ENCODE results near the gene FLRT1. TPM values are rescaled to one million over a fixed set of nuclear protein-coding genes. Genes with fewer than 3 reads are reported as not detected.

FLRT1 gene
- polyA plus RNA-seq, 1 experiment = 0.17 TPM

DNA sequence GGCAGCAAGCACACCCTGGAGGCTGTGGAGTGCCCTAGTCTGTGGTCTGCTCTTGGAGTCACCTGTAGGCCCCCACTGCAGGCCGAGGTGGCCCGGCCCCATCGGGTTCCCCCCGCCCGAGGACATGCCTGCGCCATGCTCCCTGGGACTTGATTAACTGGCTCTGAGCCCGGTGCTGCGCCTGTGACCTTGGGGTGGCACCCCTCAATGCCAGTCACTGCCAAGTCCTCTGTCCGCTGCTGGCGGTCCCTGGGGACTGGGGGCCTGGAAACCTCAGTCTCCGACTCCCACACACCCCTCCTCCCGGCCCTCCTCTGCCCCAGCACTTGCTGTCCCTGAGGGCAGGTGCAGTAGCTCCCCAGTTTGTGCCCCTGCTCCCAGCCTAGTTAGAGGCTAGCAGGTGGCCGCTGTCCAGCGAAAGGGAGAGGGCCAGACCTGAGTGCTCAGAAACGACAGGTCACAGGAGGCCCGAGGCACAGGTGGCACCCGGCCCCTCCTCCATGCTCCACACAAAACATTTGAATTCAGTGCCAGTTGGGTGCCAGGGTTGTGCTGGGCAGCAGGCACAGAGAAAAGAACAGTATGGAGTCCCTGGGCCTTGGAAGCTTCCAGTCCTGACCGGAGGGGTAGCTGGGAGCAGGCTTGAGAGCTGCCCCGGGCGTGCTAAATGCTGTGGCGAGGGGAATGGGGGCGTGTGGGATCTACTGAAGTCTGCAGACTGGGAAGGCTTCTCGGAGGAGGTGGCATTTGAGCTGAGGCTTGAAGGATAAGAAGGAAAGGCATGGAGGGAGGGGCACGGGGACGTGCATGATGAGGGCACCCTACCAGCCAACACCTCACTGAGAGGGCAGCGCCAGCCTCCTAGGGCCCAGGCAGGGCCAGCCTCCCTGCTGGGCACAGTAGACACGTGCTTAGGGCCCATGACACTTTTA, 16.4 kb upstream of the FLRT1 start:
- no peak for TF ChIP-seq CTCF (IDR thresholded peaks at IDR 0.05; ENCODE audit: low read depth, low read length)
- ChIA-PET CTCF (no interaction called here), POLR2A (no interaction called here)
- no peak for DNase-seq (ENCODE audit: low read depth, low spot score)
- peaks cover 21% of the 10 kb centered on the region for H3K27me3 ChIP-seq (ENCODE audit: control insufficient read depth, insufficient read depth, low read length)
- no peaks in the 10 kb centered on the region; the same call in 1 of the 2 replicates for H3K9me3 ChIP-seq (ENCODE audit: control insufficient read depth, insufficient read depth, low read length)
- H3K4me3 ChIP-seq (ENCODE audit: low read depth, low read length) = no peak overlapping the region
- no peak overlapping the region for H3K27ac ChIP-seq (ENCODE audit: low read depth, low read length)

DNA sequence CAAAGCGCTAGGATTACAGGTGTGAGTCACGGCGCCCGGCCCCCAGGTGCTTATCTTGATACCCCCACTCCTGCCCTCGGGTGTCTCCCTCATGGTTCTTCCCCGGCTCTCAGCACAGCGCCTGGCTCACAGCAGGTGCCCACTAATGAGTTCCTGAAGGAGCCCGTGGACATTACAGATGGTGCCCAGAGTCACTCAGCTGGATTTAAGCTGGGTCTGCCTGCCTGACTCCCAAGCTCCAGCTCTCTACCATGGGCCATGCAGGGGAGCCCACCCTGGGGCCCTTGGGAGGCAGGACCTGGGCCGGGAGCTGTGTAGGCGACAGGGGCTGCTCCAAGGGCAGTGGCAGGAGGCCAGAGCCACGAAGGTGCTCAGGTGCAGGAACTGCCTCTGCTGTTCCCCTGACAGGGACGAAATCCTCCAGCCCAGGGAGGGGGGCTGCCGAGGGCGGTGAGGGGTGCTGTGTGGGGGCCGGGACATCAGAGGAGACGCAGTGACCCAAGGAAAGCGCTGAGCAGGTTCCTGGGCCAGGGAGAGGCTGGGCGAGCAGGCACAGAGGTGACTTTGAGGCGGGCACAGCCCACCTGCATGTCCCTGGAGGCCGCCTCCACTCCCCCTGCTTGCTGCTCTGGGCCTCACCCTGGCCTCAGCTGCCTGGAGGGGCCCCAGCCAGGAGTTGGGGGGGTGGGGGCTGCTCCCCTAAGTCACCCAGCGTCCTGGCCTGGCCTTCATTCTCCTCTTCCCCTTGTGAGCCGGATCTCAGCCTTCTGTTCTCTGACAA, 14.6 kb upstream of the FLRT1 start:
- Histone ChIP-seq H3K9me3 (ENCODE audit: control insufficient read depth, insufficient read depth, low read length) (no peaks in the 10 kb centered on the region; the same call in 1 of the 2 replicates), H3K27ac (ENCODE audit: low read depth, low read length) (no peak overlapping the region), H3K4me3 (ENCODE audit: low read depth, low read length) (no peak overlapping the region), H3K27me3 (ENCODE audit: control insufficient read depth, insufficient read depth, low read length) (peaks cover 21% of the 10 kb centered on the region)
- CTCF ChIA-PET = no interaction called here
- POLR2A ChIA-PET = no interaction called here
- no peak for TF ChIP-seq CTCF (IDR thresholded peaks at IDR 0.05; ENCODE audit: low read depth, low read length)
- no peak for DNase-seq (ENCODE audit: low read depth, low spot score)

- no peak for TF ChIP-seq CTCF (IDR thresholded peaks at IDR 0.05; ENCODE audit: low read depth, low read length)
- Histone ChIP-seq H3K27ac (ENCODE audit: low read depth, low read length) (no peak overlapping the region), H3K27me3 (ENCODE audit: control insufficient read depth, insufficient read depth, low read length) (peaks cover 21% of the 10 kb centered on the region), H3K4me3 (ENCODE audit: low read depth, low read length) (no peak overlapping the region), H3K9me3 (ENCODE audit: control insufficient read depth, insufficient read depth, low read length) (no peaks in the 10 kb centered on the region; the same call in 1 of the 2 replicates)
- no peak for DNase-seq (ENCODE audit: low read depth, low spot score)
- ChIA-PET POLR2A (no interaction called here), CTCF (no interaction called here)
Measured at GRCh38 chr11:64021757-64022093, 14.0 kb upstream of the FLRT1 start.

DNA sequence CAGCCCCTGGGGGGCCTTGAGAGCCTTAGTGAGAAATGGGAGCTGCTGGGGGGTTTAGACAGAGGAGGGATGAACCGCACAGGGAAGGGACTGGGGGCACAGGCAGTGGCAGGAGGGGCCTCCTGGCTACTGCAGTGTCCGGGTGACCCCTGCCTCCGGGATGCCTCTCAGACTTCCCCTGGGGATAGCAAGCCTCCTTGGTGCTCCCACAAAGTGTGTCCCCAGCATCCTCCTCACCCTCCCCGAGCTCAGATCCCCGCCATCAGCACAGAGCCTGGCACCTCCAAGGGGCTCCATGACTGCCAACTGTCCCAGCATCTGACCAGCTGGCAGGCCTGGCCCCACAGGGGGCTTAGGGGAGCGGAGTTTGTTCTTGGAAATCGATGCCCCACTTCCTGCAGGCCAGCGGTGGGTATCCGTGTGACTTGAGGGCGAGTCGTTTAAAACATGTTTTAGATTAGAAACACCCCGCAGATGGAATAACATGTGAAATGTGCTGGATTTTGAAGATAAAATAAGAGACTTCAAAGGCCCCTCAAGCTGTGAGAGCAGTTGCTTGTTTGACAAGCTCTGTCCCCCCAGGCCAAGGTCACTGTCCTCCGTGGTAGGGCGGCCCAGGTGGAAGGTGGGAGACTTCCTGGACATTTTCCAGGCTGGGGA, 13.5 kb upstream of the FLRT1 start:
- Histone ChIP-seq H3K27me3 (ENCODE audit: control insufficient read depth, insufficient read depth, low read length) (peaks cover 25% of the 10 kb centered on the region), H3K27ac (ENCODE audit: low read depth, low read length) (peak overlapping the region; percentile 11), H3K4me3 (ENCODE audit: low read depth, low read length) (no peak overlapping the region), H3K9me3 (ENCODE audit: control insufficient read depth, insufficient read depth, low read length) (no peaks in the 10 kb centered on the region; the same call in 1 of the 2 replicates)
- no peak for DNase-seq (ENCODE audit: low read depth, low spot score)
- ChIA-PET POLR2A (interaction anchor here (0.6 kb wide), 1 partner anchor 8 kb away, joined by 4 read pairs; no protein-coding TSS in a partner anchor), CTCF (interaction anchor here (0.6 kb wide), 1 partner anchor 9 kb away, joined by 3 read pairs; no protein-coding TSS in a partner anchor)
- TF ChIP-seq CTCF (IDR thresholded peaks at IDR 0.05; ENCODE audit: low read depth, low read length) = no peak
